Keratinocyte (primary cell): ENCODE measurements around the gene GRB2.

Experiments
- EZH2 ChIP-seq: IDR thresholded peaks from one replicate; pipeline ENCODE4 v1.6.1; 2012; ENCODE audit warnings: inconsistent platforms, mild to moderate bottlenecking, low read length, moderate library complexity
- TF ChIP-seq, protein P1 (sequence below), 3 experiments: IDR thresholded peaks in 1 of 3; conservative IDR thresholded peaks in 1 of 3; optimal IDR thresholded peaks in 1 of 3; 2 replicates in 2 of 3; 3 replicates in 1 of 3; pipeline versions ENCODE3 to v1.5.1; 2011; ENCODE audit warnings: low read length in 3 of 3, mild to moderate bottlenecking in 3 of 3, moderate library complexity in 2 of 3, control low read depth in 1 of 3, inconsistent platforms in 1 of 3; ENCODE audit not compliant: insufficient read depth in 2 of 3; ENCODE audit errors: extremely low read depth in 1 of 3

DNA sequence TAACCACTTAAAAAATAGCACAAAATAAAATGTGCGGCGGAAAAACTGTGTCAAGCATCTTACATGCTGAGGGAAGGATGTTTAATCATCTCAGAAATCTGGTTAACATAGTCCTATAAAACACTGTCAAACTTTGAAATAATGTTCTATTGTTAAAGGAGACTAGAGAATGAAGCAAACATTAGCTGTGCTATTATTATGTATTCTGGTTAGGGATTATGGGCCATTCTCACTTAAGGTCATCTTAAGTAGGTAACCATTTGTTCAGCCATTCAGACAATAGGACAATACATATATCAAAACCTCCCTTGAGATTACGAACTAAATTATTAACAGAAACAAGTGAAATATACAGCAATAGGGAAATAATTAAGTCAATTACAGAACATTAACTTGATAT is 24.7 kb downstream of the GRB2 start:
- TF ChIP-seq, protein P1, sequence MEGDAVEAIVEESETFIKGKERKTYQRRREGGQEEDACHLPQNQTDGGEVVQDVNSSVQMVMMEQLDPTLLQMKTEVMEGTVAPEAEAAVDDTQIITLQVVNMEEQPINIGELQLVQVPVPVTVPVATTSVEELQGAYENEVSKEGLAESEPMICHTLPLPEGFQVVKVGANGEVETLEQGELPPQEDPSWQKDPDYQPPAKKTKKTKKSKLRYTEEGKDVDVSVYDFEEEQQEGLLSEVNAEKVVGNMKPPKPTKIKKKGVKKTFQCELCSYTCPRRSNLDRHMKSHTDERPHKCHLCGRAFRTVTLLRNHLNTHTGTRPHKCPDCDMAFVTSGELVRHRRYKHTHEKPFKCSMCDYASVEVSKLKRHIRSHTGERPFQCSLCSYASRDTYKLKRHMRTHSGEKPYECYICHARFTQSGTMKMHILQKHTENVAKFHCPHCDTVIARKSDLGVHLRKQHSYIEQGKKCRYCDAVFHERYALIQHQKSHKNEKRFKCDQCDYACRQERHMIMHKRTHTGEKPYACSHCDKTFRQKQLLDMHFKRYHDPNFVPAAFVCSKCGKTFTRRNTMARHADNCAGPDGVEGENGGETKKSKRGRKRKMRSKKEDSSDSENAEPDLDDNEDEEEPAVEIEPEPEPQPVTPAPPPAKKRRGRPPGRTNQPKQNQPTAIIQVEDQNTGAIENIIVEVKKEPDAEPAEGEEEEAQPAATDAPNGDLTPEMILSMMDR (optimal IDR thresholded peaks at IDR 0.05 in 1 of 3, IDR thresholded peaks at IDR 0.05 in 1 of 3, conservative IDR thresholded peaks at IDR 0.05 in 1 of 3; ENCODE audit: extremely low read depth in 1 of 3, insufficient read depth in 2 of 3, low read length in 3 of 3) = no peak
- TF ChIP-seq EZH2 = no peak
